Gastroesophageal sphincter (tissue), 4 donors: Measurements from ENCODE around the gene TP53INP2. TPM values are rescaled to one million over a fixed set of nuclear protein-coding genes. Genes with fewer than 3 reads are reported as not detected.
A peak's percentile ranks its signal among the peaks of the same experiment; 100 is the strongest.
"Not testable (repeated sequence)": the region's sequence is repeated elsewhere in the genome, so short reads cannot be mapped to it uniquely, and the experiment has no call there.

ENCODE experiments used
- ATAC-seq: fragments of 150-250 bp; one replicate; pipeline ENCODE4 v1.9.1; 2016; ENCODE audit warnings: mild to moderate bottlenecking, moderate library complexity
- H3K27ac ChIP-seq, 4 donors: fragments of 200-600 bp; sonication (generic) in 3 of 4; 1 replicate in 3 of 4; 2 replicates in 1 of 4; pipeline ENCODE4 v1.5.1; 2016 to 2019
- H3K27me3 ChIP-seq: fragments of 200-600 bp; sonication (generic); one replicate; pipeline ENCODE4 v1.5.1; 2019
- H3K36me3 ChIP-seq, 2 donors: fragments of 200-600 bp; sonication (generic); one replicate each; pipeline ENCODE4 v1.5.1; 2019; ENCODE audit warnings: control low read depth in 1 of 2
- H3K4me1 ChIP-seq, 3 donors: fragments of 200-600 bp; sonication (generic); 1 replicate in 2 of 3; 2 replicates in 1 of 3; pipeline ENCODE4 v1.5.1; 2016 to 2019; ENCODE audit warnings: control low read depth in 2 of 3
- H3K4me3 ChIP-seq, 2 donors: fragments of 200-600 bp; sonication (generic); one replicate each; pipeline ENCODE4 v1.5.1; 2019; ENCODE audit warnings: mild to moderate bottlenecking in 1 of 2, moderate library complexity in 1 of 2
- H3K9me3 ChIP-seq, 3 donors: fragments of 200-600 bp; sonication (generic); one replicate each; pipeline ENCODE4 v1.5.1; 2017 to 2019; ENCODE audit warnings: control low read depth in 2 of 3
- CTCF ChIP-seq, 4 experiments: fragments of 200-600 bp in 2 of 4; fragments of 450-650 bp in 2 of 4; sonication (generic) in 1 of 4; IDR thresholded peaks; one replicate each; pipeline ENCODE4 v1.5.1; 2017 to 2019; ENCODE audit warnings: antibody characterized with exemption in 4 of 4, mild to moderate bottlenecking in 2 of 4, moderate library complexity in 2 of 4
- EP300 ChIP-seq: sonication (generic); formaldehyde crosslinking; IDR thresholded peaks from one replicate; pipeline ENCODE4 v1.6.1; 2017; ENCODE audit warnings: antibody characterized with exemption, mild to moderate bottlenecking
- POLR2A ChIP-seq, 2 donors: fragments of 450-650 bp; IDR thresholded peaks; one replicate each; pipeline ENCODE4 v1.6.1; 2017; ENCODE audit warnings: antibody characterized with exemption in 2 of 2, mild to moderate bottlenecking in 2 of 2, moderate library complexity in 1 of 2
- POLR2AphosphoS5 ChIP-seq: sonication (generic); formaldehyde crosslinking; IDR thresholded peaks from one replicate; pipeline ENCODE4 v1.6.1; 2017; ENCODE audit warnings: antibody characterized with exemption
- WGBS, 2 donors: methylation state at CpG; one replicate each; pipeline ENCODE4 v1.1.5; 2018; ENCODE audit warnings: low coverage in 1 of 2; 5-methylcytosine and 5-hydroxymethylcytosine counted together
- total RNA-seq, 4 donors: library from RNA; depleted of rRNA; stranded (reverse); fragments of >200 nt; gene quantifications; one replicate each; pipeline ENCODE4 v1.1.0, GENCODE V29; 2016

Gene TP53INP2
- total RNA-seq, 4 donors from 2014 or later: 22.8 to 67.8 (median 53.0) TPM

DNA sequence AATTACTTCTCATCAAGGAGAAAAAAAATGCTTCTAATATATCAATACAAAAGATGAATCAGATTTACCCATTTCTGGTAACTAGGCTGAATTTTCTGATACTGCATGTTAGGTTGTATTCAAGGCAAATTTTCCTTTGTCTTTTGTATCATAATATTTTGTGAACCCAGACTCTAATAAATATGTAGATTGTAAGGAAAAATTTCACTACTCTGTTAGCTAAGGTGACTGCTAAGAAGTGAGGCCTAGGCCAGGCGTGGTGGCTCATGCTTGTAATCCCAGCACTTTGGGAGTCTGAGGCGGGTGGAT is 12.7 kb downstream of the TP53INP2 start:
- peaks cover 0 to 49% of the 10 kb centered on the region in 2 donors for H3K36me3 ChIP-seq
- H3K27me3 ChIP-seq: no peaks in the 10 kb centered on the region
- no peak overlapping the region for H3K4me3 ChIP-seq
- ATAC-seq: no peak
- no peak overlapping the region for H3K27ac ChIP-seq
- 60 to 100% methylated on average over 1 of the region's 2 CpGs for WGBS, 2 donors
- no peak for TF ChIP-seq POLR2AphosphoS5
- TF ChIP-seq CTCF (IDR thresholded peaks at IDR 0.05): no peak
- no peak for TF ChIP-seq EP300
- no peak for TF ChIP-seq POLR2A (IDR thresholded peaks at IDR 0.05)
- H3K4me1 ChIP-seq: peaks cover 0 to 22% (median 5%) of the 10 kb centered on the region in 3 donors
- no peaks in the 10 kb centered on the region for H3K9me3 ChIP-seq

DNA sequence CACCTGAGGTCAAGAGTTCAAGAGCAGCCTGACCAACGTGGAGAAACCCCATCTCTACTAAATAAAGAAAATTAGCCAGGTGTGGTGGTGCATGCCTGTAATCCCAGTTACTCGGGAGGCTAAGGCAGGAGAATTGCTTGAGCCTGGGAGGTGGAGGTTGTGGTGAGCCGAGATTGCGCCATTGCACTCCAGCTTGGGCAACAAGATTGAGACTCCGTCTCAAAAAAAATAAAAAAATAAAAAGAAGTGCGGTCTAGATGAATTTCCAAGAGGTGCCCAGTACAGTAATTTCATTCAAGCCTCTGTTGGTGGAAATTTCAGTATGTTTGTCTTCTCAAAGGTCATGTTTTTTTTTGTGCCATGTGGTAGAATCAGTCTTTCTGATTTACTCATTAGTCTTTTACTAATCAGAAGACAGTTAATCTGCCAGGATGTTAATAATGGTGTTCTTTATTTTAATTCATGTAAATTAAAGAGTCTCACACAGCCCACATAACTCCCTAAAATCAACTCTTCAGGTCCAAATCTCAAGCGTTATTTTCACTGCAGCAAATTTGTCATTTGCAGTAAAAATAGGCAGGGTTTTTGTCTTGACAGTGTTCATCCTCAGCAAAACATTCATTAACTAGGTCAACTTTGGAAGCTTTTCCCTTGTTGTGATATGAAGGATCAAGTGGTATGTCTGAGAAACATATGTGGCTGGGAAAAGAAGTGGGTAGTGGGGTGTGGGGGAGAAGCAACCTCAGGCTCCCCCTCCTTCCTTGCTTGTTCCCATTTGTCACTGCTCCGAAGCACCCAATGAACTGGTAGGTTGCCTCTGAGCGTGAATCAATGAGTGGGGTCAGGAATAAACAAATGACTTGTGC is 13.3 kb downstream of the TP53INP2 start:
- Histone ChIP-seq H3K27me3 (no peaks in the 10 kb centered on the region), H3K27ac (no peak overlapping the region), H3K36me3 (peaks cover 0 to 43% of the 10 kb centered on the region in 2 donors), H3K4me3 (no peak overlapping the region), H3K9me3 (no peaks in the 10 kb centered on the region), H3K4me1 (peaks cover 0 to 18% (median 5%) of the 10 kb centered on the region in 3 donors)
- WGBS, 2 donors: 77 to 89% methylated on average over 7 to 9 of the region's 9 CpGs
- no peak for ATAC-seq
- no peak for TF ChIP-seq CTCF (IDR thresholded peaks at IDR 0.05)
- no peak for TF ChIP-seq POLR2A (IDR thresholded peaks at IDR 0.05)
- no peak for TF ChIP-seq POLR2AphosphoS5
- no peak for TF ChIP-seq EP300

DNA sequence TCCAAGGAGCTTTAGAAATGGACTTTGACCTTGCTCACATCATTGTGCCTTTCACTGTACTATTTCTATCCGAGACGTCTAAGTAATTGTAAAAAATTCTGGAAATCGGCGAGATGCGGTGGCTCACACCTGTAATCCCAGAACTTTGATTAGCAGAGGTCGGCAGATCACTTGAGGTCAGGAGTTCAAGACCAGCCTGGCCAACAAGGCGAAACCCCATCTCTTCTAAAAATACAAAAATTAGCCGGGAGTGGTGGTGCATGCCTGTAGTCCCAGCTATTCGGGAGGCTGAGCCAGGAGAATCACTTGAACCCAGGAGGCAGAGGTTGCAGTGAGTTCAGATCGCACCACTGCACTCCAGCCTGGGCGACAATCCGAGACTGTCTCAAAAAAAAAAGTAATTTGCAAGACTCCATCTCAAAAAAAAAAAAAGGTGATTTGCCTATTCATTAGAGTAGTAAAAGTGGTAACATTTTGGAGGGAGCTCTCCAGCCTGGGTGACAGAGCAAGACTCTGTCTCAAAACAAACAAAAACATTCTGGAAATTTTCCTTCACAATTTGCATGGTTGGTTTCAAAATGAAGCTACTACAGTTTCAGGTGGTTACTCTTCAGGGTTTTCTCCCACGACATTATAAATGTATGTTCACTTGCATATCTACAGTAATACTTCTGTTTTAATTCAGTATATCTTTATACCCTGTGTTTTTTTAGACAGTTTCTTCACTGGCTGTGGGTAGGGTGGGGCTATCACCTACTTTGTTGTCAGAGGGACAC is 15.3 kb downstream of the TP53INP2 start:
- not testable (repeated sequence) for ATAC-seq, H3K27me3 ChIP-seq, H3K27ac ChIP-seq, H3K4me3 ChIP-seq, H3K9me3 ChIP-seq
- peaks cover 0 to 42% of the 10 kb centered on the region in 2 donors for H3K36me3 ChIP-seq
- H3K4me1 ChIP-seq: peaks cover 0 to 18% (median 5%) of the 10 kb centered on the region in 3 donors
- 93% methylated on average over 4 to 9 of the region's 13 CpGs for WGBS, 2 donors

DNA sequence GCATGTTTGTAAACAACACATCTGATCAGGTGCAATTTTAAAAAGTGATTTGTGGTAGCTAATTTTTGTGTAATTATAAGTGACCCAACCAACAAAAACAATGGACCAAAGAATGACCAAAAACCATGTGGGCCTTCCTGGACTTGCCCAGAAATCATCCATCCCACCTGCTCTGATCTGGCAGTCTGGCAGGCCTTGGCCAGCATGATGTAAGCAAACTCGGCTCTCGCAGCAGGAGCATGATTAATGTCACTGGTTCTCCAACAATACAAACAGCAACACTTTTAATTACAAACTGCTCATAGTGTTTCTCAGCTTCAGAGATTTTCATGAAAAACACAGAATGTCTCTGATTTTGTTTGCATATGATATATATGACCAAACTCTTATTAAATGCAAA is 16.1 kb downstream of the TP53INP2 start:
- 17% methylated on average over 2 of the region's 2 CpGs; no CpG with 5 or more reads in 1 of the 2 donors for WGBS, 2 donors
- H3K36me3 ChIP-seq: peaks cover 0 to 43% of the 10 kb centered on the region in 2 donors
- no peaks in the 10 kb centered on the region for H3K9me3 ChIP-seq
- no peak overlapping the region for H3K4me3 ChIP-seq
- H3K4me1 ChIP-seq: peaks cover 0 to 18% (median 5%) of the 10 kb centered on the region in 3 donors
- ATAC-seq: no peak
- H3K27me3 ChIP-seq: no peaks in the 10 kb centered on the region
- no peak for TF ChIP-seq CTCF (IDR thresholded peaks at IDR 0.05)
- no peak for TF ChIP-seq EP300
- peak; percentile 18 for TF ChIP-seq POLR2AphosphoS5
- no peak for TF ChIP-seq POLR2A (IDR thresholded peaks at IDR 0.05)
- H3K27ac ChIP-seq: no peak overlapping the region

DNA sequence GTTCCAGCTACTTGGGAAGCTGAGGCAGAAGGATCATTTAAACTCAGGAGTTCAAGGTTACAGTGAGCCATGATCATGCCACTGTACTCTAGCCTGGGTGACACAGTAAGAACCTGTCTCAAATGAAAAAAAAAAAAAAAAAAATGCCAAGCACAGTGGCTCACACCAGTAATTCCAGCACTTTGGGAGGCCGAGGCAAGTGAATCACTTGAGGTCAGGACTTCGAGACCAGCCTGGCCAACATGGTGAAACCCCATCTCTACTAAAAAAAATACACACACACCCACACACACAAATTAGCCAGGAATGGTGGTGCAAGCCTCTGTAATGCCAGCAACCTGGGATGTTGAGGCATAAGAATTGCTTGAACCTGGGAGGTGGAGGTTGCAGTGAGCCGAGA is 18.4 kb downstream of the TP53INP2 start:
- not testable (repeated sequence) for H3K27me3 ChIP-seq, H3K4me3 ChIP-seq, H3K9me3 ChIP-seq, H3K27ac ChIP-seq, ATAC-seq
- Histone ChIP-seq H3K36me3 (peaks cover 0 to 55% of the 10 kb centered on the region in 2 donors), H3K4me1 (peaks cover 0 to 18% (median 5%) of the 10 kb centered on the region in 3 donors)
- 90 to 100% methylated on average over 1 to 3 of the region's 3 CpGs for WGBS, 2 donors
